ENCODE data around the gene KIF11.

Gene KIF11

DNA sequence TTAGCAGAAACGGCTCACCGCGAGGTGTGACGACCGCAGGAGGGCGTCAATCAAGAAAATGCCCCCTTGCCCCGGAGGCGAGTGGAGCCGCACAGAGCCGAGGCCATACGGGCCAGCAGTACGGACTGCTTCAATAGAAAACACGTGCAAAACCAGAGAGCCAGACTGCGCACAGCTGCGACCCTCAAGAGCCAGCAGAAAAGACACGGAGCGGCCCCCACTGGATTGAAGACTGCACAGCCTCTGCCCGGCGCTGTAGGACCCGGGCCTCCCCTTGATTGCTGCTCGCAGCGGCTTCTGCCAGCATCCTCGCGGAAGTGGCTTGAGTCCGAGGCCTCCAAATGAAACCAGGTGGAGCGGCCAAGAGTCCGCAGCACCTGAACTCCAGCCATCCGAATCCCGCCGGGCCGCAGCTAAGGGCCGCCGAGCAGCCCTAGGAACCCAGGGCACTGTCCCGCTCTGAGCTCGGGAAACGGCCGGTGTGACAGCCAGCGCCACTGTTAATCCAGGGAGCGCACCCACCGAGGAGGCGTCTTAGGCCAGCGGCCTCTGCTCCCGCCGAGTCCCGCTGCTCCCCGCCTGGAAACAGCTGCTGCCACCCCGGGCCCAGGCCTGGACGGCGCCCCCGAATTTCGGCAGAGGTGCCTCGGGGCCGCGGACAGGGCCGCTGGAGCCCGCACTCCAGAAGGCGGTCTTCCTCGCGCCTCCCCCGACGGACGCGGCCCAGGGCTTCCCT, 96.2 kb downstream of the KIF11 start:
- DNase-seq: peak; percentile 68

DNA sequence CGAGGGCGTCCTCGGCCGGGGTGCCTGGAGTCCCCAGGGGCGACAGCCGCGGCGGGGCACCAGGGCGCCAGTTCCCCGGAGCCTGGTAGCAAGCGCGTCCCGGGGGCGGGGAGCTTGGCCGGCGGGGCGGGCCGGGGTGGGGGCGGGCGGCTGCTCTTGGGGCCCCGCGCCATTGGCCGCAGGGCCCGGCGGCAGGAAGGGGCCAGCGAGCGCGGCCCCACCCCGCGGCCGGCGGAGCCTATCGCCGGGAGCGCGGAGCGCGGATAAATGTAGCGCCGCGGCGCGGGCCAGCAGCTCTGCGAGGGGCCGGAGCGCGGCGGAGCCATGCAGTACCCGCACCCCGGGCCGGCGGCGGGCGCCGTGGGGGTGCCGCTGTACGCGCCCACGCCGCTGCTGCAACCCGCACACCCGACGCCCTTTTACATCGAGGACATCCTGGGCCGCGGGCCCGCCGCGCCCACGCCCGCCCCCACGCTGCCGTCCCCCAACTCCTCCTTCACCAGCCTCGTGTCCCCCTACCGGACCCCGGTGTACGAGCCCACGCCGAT, 96.8 kb downstream of the KIF11 start, which contains the start of gene HHEX:
TSS of gene HHEX (plus strand) at position 293 of the 548 bp plus-strand sequence. CDS start at position 325, 32 bp downstream.
- peak; percentile 64 for DNase-seq

DNA sequence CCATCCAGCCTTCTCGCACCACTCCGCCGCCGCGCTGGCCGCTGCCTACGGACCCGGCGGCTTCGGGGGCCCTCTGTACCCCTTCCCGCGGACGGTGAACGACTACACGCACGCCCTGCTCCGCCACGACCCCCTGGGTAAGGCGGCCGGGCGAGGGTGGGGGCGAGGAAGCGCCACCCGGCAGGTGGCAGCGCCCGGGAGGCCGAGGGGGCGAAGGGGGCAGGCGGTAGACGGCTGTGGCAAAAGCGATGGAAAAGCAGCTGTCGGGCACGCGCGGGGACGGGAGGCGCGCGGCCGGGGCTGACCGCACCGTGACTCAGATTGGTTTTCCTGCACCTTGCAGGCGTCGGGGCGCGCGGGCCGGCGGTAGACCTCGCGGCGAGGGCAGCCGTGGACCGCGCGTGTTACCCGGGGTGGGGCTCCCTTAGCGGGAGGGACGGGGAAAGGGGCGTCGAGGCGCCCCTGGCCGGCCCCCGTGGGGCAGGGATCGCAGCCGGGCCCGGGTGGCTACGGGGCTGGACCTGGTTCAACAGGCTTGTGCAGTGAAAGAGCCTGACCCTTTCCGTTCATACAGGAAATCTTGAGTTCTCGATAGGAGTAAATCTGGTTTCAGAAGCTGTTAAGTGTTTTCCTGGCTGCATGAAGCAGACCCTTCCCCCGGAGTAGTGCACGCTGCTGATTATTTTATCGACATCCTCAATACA, 97.4 kb downstream of the KIF11 start:
- peak; percentile 71 for DNase-seq

DNA sequence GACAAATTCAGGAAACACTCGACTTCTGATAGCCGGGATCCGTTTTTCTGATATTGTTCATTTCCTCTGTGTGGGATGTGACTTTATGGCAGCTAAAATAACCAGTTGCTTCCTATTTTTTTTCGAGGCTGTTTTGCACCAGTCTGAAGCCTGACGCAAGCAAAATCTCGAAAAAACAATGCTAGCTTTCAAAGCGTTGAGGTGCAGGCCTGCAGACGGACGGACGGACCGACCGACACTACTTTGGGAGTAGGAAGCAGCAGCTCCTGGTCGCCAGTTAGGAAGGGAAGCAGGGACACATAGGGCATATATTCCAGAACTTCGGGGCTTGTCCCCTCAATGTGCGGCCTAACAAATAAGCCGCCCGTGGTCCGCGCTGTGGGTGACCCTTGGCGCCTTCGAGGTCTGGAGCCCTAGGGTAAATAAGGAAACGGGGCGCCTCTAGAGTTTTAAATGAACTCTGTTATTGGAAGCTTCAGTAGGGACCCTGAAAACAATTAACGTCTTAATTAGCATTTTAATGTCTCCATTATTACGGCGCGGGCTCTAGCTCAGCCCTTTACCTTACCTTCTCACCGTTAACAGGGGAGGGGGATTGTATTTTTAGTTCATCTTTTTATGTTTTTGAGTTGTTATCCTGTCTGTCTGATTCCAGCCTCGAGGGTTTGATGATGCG, 98.1 kb downstream of the KIF11 start:
- DNase-seq: no peak

DNA sequence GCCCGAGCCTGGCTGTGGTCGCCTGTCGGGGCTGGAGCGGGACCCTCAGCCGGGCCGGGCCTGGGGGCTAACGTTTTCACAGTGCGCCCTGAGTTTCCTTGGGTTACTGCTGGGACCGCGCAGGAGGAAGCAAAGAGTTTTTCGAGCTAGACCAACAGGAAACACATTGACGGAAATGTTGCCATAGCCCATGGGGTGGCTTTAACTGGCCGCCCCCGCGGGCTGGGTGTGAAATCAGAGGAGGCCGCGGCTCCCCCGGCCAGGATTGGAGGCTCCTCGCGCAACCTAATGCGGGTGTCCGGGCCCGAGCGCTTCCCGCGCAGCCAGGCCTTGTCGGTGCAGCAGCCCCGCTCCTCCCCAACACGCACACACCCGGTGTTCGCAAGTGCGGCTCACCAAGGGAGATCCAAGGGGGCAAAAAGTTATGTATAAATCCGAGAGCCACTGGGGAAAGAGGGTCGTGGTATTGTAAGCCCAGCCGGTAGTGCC, 98.7 kb downstream of the KIF11 start:
- peak; percentile 55 for DNase-seq

DNA sequence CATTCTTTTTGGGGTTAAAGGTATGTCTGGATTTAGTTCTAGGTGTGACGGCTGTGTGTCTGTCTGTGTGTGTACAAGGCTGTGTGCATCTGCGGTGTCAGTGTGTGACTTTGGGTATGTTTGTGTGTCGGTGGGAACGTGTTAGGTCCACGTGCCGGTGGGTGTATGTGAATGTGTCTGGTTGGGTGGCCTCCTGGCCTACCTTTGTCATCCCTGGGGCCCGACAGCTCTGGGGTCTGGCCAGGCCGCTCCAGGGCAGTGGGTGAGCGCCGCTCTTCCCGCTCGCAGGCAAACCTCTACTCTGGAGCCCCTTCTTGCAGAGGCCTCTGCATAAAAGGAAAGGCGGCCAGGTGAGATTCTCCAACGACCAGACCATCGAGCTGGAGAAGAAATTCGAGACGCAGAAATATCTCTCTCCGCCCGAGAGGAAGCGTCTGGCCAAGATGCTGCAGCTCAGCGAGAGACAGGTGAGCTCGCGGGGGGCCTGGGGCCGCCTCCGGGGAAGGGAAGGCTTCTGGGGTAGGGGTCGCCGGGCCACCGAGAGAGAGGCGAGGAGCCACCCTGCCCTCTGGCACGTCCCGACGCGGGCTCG, 99.2 kb downstream of the KIF11 start:
- DNase-seq: peak; percentile 62

DNA sequence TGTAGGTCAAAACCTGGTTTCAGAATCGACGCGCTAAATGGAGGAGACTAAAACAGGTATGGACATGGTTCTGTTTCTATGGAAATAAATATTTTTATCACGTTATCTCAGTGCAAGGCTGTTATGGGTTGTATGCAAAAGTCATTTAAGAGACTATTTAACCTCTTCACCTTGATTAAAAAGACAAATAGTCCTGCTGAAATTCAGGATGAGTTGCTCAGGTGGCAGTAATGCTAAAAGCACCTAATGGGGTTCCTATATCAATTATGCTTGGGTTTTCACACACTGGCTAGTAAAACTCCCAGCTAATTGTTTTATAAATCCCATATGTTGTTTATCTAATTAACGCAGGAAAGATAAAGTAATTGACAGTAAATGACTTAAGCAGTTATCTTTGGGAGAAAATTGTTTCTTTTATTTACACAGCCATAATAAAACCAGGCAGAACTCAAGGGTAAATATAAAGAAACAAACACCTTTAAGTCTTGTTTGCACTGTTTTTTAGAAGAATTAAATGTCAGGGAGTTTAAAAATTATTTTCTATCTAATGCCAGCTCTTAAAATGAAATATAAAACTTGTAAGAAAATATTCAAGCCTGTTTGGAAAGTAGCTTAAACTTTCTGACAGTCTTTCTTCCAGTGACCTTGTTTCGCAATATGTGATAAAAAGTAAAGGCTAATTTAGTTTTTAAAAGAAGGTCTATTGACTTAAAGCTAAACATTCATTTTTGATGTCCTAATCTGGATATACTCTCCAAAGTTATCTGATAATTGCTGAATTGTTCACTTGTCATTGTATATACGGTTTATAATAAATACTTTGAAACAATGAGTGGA, 100.0 kb downstream of the KIF11 start:
- DNase-seq: no peak

DNA sequence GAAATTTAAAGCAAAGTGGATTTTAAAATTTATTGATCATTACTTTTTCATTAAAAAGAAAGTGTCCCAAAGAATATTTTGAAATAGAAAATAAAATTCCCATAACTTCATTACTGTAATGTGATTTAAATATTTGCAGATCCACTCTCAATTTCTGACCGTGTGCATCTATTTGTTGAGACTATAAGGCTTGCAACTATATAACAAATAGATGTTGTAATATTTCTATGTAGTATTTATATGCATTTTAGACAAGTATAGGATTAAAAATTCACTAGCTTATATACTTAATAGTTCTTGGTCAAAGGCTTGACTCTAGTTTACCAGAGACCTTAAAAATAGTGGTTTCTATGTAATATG, 100.6 kb downstream of the KIF11 start:
- DNase-seq: no peak

DNA sequence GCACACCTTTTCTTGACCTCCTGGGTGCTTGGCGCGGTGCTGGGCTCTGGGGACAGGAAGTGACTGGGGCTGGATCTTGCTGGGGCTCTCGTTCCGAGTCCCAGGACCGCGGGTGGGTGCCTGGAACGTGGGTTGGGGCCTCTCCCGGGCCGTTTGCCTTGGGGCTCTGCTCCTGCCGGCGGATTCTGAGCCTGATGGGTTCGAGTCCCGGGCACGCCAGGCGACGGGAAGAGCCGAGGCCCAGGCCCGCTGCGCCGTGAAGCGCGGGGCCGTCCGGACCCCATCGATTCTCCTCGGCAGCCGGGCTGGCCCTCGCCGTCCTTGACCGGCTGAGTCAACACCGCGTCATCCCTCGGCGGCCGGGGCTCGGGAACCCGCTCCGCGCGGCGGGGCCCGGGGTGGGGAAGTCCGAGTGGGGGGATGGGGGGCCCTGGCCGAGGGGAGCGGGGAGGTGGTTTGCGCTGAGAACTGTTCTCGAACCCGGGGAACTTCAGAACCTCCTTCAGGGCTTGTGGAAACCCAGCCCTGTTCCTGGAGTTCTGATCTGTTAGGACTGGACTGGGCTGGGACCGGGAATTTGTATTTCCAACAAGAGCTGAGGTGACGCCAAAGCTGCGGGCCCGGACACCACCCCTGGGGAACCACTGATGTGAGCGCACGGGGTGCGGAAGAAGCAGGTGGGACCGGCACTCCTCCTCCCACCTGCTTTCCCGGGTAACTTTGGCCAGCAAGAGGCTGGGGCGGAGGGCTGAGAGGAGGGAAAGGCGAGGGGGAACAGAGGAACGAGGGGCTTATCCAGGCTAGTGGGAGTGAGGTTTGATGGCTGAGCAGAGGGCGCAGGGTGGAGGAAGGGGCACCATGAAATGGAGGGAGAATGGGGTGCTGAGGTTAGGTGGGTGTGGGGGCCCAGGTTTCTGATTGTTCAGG, 103.0 kb downstream of the KIF11 start:
- peak; percentile 75 for DNase-seq

DNA sequence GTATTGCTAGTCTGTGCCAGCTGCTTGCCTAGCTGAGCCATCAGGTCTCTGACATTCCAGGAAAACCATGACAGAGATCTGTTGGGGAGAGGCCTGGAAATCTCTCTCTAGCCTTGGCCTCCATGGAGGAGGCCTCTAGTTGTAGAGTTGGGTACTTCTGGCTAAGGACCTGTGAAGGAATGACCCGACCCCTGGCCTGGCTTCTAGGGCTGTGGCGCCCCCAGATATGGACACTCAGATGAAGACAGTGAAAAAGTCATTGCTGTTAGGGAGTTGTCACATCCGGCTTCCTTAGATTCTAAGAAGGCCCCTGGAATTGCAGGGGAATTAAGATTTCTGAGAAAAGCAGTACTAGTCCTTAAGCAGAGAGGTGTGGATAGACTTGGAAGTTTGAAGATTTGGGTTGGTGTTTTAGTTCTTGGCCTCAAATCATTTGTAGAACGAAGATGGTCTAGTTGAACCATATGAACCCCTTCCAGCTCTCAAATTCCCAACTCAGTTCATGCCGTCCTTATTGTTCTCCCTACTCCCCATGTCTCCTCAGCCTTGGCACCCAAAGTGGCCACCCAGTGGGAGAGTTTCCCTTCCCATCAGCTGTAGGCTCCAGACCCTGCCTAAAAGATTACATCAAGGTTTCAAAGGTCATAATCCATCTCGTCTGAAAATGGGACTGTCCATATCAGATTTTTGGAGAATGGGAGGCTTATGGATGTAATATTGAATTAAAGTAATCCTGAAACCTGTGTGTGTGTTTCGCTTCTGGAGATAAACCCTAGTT, 103.9 kb downstream of the KIF11 start:
- no peak for DNase-seq

DNA sequence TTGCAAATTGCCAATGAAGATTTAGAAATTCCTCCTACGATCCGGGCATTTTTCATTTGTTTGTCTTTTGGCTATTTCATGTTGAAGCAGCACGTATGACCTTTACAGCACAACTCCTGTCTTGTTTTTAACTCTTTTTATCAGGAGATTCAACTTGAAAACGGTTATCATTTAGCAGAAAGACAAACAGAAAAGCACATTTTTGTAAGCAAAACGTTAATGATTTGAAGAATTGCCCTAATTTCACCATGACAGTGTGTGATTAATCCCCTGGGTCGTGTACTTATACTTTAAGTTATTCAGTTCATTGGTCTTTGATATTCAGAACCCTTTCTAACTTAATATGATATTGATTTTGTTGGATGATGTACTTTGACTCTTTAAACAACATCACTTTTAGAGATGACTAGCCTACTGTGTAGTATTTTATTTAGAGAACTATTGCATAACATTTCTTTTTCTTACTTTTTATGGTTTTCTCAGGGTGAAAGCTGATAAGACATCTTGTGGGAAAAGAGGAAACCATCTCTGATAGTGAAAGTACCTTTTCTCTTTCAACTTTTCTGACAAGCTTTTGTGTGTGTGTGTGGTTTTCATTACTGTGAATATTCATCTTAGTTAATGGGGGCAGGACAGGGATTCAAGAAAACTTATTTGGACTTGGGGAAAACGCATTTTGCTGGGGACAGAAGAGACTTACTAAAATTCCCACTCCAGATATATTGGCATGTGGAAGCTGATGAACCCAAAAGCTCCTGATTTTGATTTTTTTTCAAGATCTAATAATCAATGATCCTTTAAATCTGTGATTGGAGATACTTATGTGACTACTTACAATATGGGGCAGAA, 105.0 kb downstream of the KIF11 start:
- DNase-seq: no peak

DNA sequence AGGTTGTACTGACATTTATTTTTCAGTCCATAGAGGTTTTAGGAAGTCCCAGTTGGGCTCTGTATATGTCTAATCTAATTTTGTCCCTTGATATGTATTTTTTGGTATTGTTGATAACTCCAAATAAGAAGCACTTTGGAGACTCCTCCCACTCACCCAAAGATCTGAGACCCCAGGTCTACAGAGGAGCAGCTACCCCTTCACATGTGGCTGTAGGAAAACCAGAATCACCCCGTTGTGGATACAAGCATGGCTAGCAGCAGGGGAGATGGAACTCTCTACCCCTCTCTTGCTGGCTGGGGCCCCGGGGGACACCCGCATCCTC, 106.2 kb downstream of the KIF11 start:
- DNase-seq: no peak

DNA sequence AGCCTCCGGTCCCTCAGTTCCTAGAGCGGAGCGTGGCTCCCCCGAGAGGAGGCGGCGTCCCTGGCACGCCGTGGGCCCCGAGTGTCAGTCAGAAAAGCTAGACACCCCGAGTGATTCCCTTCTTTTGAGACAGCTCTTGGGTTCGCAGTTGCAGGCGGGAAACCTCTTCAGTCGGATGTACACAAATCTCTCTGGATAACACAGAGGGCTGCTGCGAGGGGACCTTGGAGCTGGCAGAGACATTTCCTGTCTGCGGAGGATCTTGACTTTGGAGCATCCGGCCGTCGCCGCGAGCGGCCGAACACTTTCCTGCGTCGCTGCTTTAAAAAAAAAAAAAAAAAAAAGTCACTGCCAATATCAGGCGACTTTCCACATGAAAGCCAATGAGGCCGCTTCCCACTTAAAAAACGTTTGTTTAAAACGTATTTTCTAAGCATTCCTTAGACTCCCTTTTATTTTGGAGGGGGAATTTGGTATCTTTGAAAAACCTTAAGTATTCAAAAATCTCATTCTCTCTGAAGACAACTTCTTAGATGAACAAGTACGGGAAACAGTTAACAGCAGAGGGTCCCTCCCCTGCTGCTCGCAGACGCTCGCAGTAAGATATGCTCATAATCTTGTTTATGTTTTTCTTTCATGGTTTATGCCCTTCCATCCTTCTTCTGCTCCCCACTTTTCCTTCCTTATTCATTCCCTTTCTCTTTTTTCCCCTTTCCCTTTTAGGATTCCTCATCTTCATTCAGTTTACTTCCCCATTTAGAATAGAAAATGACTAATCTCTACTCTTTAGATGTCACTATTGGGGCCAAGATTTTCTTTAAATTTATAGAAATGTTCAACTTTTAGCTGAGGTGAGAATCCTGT, 106.8 kb downstream of the KIF11 start:
- DNase-seq: peak; percentile 73

DNA sequence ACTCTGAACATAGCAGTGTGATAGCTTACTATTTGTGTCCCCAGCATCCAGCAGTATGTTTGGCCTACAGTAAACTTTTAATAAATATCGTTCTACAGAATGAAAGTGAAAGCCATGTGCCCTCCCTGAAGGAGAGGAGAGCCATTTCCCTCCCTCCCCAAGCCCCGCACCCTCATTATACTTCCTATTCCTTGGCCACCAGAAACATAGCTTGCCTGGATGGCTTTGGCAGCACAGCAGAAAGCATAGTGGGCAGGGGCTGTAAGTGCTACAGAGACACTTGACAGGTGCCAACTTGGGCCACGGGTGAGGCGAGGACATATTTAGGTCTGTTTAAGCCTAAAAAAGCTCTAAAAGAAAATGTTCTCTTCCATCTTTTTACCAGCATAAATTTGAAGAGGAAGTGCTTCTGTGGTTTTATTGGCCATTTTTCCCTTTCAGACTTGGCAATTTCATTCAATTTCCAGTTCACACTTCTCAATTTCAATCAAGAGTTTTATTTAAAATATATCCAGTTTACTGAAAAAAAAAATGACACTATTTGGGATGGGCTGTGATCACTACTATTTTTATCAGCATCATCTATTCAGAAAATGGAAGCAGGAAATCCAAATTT, 109.5 kb downstream of the KIF11 start:
- DNase-seq: no peak

Data from islet precursor cell (in vitro differentiated cells).